Neuronal stem cell (in vitro differentiated cells): ENCODE measurements around the gene NUDT6.

Experiments
- DNase-seq: peaks from one replicate; pipeline ENCODE4 v3.0.0-alpha.2; 2013; ENCODE audit warnings: low spot score
- H2AFZ ChIP-seq: one replicate; pipeline ENCODE4 v1.6.1; 2013; ENCODE audit warnings: mild to moderate bottlenecking, low read length, inconsistent platforms
- H2AK5ac ChIP-seq: 2 replicates; pipeline ENCODE4 v1.6.1; 2013; ENCODE audit warnings: low read depth, mild to moderate bottlenecking, inconsistent platforms, low read length, moderate library complexity, mixed read lengths
- H2BK120ac ChIP-seq: 2 replicates; pipeline ENCODE4 v1.6.1; 2013; ENCODE audit warnings: low read depth, mild to moderate bottlenecking, inconsistent platforms, low read length, moderate library complexity, mixed read lengths
- H2BK12ac ChIP-seq: one replicate; pipeline ENCODE4 v1.6.1; 2013; ENCODE audit warnings: low read length, inconsistent platforms
- H2BK15ac ChIP-seq: 2 replicates; pipeline ENCODE4 v1.6.1; 2013; ENCODE audit warnings: mild to moderate bottlenecking, low read length, inconsistent platforms, mixed read lengths
- H2BK5ac ChIP-seq: one replicate; pipeline ENCODE4 v1.6.1; 2013; ENCODE audit warnings: inconsistent platforms, mild to moderate bottlenecking, low read length, moderate library complexity
- H3K14ac ChIP-seq: one replicate; pipeline ENCODE4 v1.6.1; 2013; ENCODE audit warnings: low read length, inconsistent platforms
- H3K18ac ChIP-seq: 2 replicates; pipeline ENCODE4 v1.6.1; 2013; ENCODE audit warnings: low read length, inconsistent platforms
- H3K23ac ChIP-seq: 2 replicates; pipeline ENCODE4 v1.6.1; 2013; ENCODE audit warnings: low read depth, mild to moderate bottlenecking, mixed read lengths, low read length, inconsistent platforms; ENCODE audit not compliant: poor library complexity
- H3K27ac ChIP-seq: replicated peaks from 3 replicates; pipeline ENCODE4 v1.5.1; 2013; ENCODE audit warnings: low read length, inconsistent platforms
- H3K27me3 ChIP-seq, 3 experiments: 2 replicates each; pipeline ENCODE4 v1.6.1; 2013; ENCODE audit warnings: low read length in 3 of 3, mild to moderate bottlenecking in 2 of 3, inconsistent platforms in 1 of 3, low read depth in 1 of 3, mixed read lengths in 1 of 3, moderate library complexity in 1 of 3; ENCODE audit not compliant: control insufficient read depth in 3 of 3, insufficient read depth in 3 of 3
- H3K36me3 ChIP-seq, 2 donors: replicated peaks in 1 of 2; 2 replicates each; pipeline ENCODE4 v1.6.1; 2013; ENCODE audit warnings: low read length in 2 of 2; ENCODE audit not compliant: control insufficient read depth in 2 of 2, insufficient read depth in 2 of 2
- H3K4ac ChIP-seq: 2 replicates; pipeline ENCODE4 v1.6.1; 2013; ENCODE audit warnings: inconsistent platforms, mild to moderate bottlenecking, low read length, moderate library complexity
- H3K4me1 ChIP-seq, 2 donors: 1 replicate in 1 of 2; 2 replicates in 1 of 2; pipeline ENCODE4 v1.6.1; 2013; ENCODE audit warnings: low read length in 2 of 2, low read depth in 1 of 2; ENCODE audit not compliant: control insufficient read depth in 2 of 2, insufficient read depth in 1 of 2
- H3K4me2 ChIP-seq: one replicate; pipeline ENCODE4 v1.6.1; 2013; ENCODE audit warnings: mild to moderate bottlenecking, low read length, inconsistent platforms; ENCODE audit not compliant: insufficient read depth, poor library complexity, severe bottlenecking
- H3K4me3 ChIP-seq, 2 donors: 2 replicates each; pipeline ENCODE4 v1.5.1; 2013; ENCODE audit warnings: low read length in 2 of 2, mild to moderate bottlenecking in 2 of 2, inconsistent platforms in 1 of 2, moderate library complexity in 1 of 2
- H3K79me1 ChIP-seq: one replicate; pipeline ENCODE4 v1.6.1; 2013; ENCODE audit warnings: low read depth, mild to moderate bottlenecking, inconsistent platforms, low read length, moderate library complexity
- H3K9ac ChIP-seq: one replicate; pipeline ENCODE4 v1.6.1; 2013; ENCODE audit warnings: mild to moderate bottlenecking, low read depth, low read length, inconsistent platforms; ENCODE audit not compliant: poor library complexity
- H3K9me3 ChIP-seq, 2 donors: replicated peaks in 1 of 2; 2 replicates each; pipeline versions ENCODE3 to v1.6.1; 2013; ENCODE audit warnings: low read length in 2 of 2, mild to moderate bottlenecking in 2 of 2, inconsistent platforms in 1 of 2, low read depth in 1 of 2, mixed read lengths in 1 of 2, moderate library complexity in 1 of 2; ENCODE audit not compliant: control insufficient read depth in 2 of 2, insufficient read depth in 1 of 2
- H4K8ac ChIP-seq: one replicate; pipeline ENCODE4 v1.6.1; 2013; ENCODE audit warnings: low read depth, mild to moderate bottlenecking, inconsistent platforms, low read length, moderate library complexity
- H4K91ac ChIP-seq: one replicate; pipeline ENCODE4 v1.6.1; 2013; ENCODE audit warnings: low read length, low read depth, mild to moderate bottlenecking, inconsistent platforms; ENCODE audit not compliant: poor library complexity
- WGBS, 2 donors: extraction: QIAGEN DNeasy Blood & Tissue Kit; methylation state at CpG; one replicate each; pipeline ENCODE4 v1.1.7; 2013; ENCODE audit warnings: missing lambda C conversion rate in 2 of 2, mixed read lengths in 1 of 2; ENCODE audit not compliant: insufficient read length in 2 of 2, insufficient replicate concordance in 1 of 2; ENCODE audit errors: extremely low coverage in 2 of 2; 5-methylcytosine and 5-hydroxymethylcytosine counted together

The NUDT6 gene

GRCh38 chr4:122911588-122911987, 10.8 kb downstream of the NUDT6 start:
- Histone ChIP-seq H3K27me3 (no peaks in the 10 kb centered on the region), H3K23ac (no peak overlapping the region), H2AK5ac (no peak overlapping the region), H3K27ac (no peak overlapping the region), H2BK120ac (no peak overlapping the region), H3K4me1 (no peaks in the 10 kb centered on the region), H2BK15ac (no peak overlapping the region), H4K8ac (no peak overlapping the region), H4K91ac (no peak overlapping the region), H2BK12ac (no peak overlapping the region), H3K14ac (no peak overlapping the region), H3K18ac (no peak overlapping the region), H3K4ac (no peak overlapping the region), H3K4me3 (no peak overlapping the region), H2AFZ (no peak overlapping the region), H3K79me1 (no peaks in the 10 kb centered on the region), H3K36me3 (peaks cover 4 to 88% of the 10 kb centered on the region in 2 donors), H2BK5ac (no peak overlapping the region), H3K9me3 (no peaks in the 10 kb centered on the region), H3K9ac (no peak overlapping the region), H3K4me2 (no peak overlapping the region)
- DNase-seq = no peak
- WGBS, 2 donors = no CpG with 5 or more reads among the region's 1 CpG

DNA sequence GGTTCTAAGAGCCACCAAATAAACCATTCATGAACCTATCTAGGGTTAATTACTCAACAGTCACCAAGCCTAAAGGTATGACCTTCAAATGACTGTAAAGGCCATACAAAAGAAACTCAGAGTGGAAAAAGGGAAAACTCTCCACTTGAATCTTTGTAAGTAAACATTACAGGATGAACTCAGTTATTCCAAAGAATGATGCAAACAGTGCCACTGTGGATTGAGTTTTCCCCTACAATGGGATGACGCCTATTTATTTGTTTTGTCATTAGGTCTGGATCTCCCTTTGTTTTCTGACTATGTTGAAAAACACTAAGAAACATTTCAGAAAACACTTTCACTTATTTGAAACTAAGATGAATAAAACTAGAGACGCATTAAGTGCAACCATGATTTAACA, 12.7 kb downstream of the NUDT6 start:
- H3K9me3 ChIP-seq = no peaks in the 10 kb centered on the region
- H3K27me3 ChIP-seq = no peaks in the 10 kb centered on the region
- no peak overlapping the region for H3K18ac ChIP-seq
- H3K4me2 ChIP-seq = no peak overlapping the region
- H3K4me1 ChIP-seq = no peaks in the 10 kb centered on the region
- no peak overlapping the region for H3K4me3 ChIP-seq
- H4K8ac ChIP-seq = no peak overlapping the region
- no peak overlapping the region for H2BK5ac ChIP-seq
- H3K27ac ChIP-seq = no peak overlapping the region
- no peak overlapping the region for H2AK5ac ChIP-seq
- peaks cover 2 to 77% of the 10 kb centered on the region in 2 donors for H3K36me3 ChIP-seq
- no peak overlapping the region for H2BK120ac ChIP-seq
- no peaks in the 10 kb centered on the region for H3K79me1 ChIP-seq
- no peak overlapping the region for H2BK12ac ChIP-seq
- no peak overlapping the region for H4K91ac ChIP-seq
- H3K14ac ChIP-seq = no peak overlapping the region
- no peak overlapping the region for H2AFZ ChIP-seq
- no peak overlapping the region for H3K23ac ChIP-seq
- no peak overlapping the region for H3K4ac ChIP-seq
- DNase-seq = no peak
- WGBS, 2 donors = no CpG with 5 or more reads among the region's 2 CpGs
- no peak overlapping the region for H2BK15ac ChIP-seq
- H3K9ac ChIP-seq = no peak overlapping the region

- WGBS, 2 donors = no CpG with 5 or more reads among the region's 1 CpG
- no peaks in the 10 kb centered on the region for H3K27me3 ChIP-seq
- H3K9me3 ChIP-seq = no peaks in the 10 kb centered on the region
- no peak overlapping the region for H2BK15ac ChIP-seq
- no peak overlapping the region for H2AFZ ChIP-seq
- peaks cover 2 to 66% of the 10 kb centered on the region in 2 donors for H3K36me3 ChIP-seq
- H2BK120ac ChIP-seq = no peak overlapping the region
- no peak overlapping the region for H2AK5ac ChIP-seq
- H4K8ac ChIP-seq = no peak overlapping the region
- H2BK12ac ChIP-seq = no peak overlapping the region
- no peak overlapping the region for H3K23ac ChIP-seq
- H3K4ac ChIP-seq = no peak overlapping the region
- no peak overlapping the region for H4K91ac ChIP-seq
- H3K9ac ChIP-seq = no peak overlapping the region
- no peaks in the 10 kb centered on the region for H3K4me1 ChIP-seq
- H3K4me2 ChIP-seq = no peak overlapping the region
- no peaks in the 10 kb centered on the region for H3K79me1 ChIP-seq
- no peak overlapping the region for H3K18ac ChIP-seq
- no peak overlapping the region for H3K14ac ChIP-seq
- no peak overlapping the region for H2BK5ac ChIP-seq
- no peak for DNase-seq
- no peak overlapping the region for H3K4me3 ChIP-seq
- H3K27ac ChIP-seq = no peak overlapping the region
These were observed 14.2 kb downstream of the NUDT6 start for GRCh38 chr4:122908223-122908622.

DNA sequence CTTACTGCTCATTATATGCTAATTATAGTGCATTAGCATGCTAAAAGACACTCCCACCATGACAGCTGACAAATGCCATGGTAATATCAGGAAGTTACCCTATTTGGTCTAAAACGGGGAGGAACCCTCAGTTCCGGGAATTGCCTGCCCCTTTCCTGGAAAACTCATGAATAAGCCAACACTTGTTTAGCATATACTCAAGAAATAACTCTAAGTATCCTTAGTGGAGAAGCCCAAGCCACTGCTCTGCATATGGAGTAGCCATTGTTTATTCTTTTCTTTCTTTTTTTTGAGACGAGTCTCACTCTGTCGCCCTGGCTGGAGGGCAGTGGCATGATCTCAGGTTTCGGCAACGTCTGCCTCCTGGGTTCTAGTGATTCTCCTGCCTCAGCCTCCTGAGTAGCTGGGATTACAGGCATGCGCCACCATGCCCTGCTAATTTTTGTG, 15.5 kb downstream of the NUDT6 start:
- Histone ChIP-seq H3K14ac (no peak overlapping the region), H3K18ac (no peak overlapping the region), H3K36me3 (peaks cover 2 to 57% of the 10 kb centered on the region in 2 donors), H3K23ac (no peak overlapping the region), H2AK5ac (no peak overlapping the region), H3K27me3 (no peaks in the 10 kb centered on the region), H4K91ac (no peak overlapping the region), H3K27ac (no peak overlapping the region), H4K8ac (no peak overlapping the region), H3K4me3 (no peak overlapping the region), H2BK120ac (no peak overlapping the region), H3K9ac (no peak overlapping the region), H2BK15ac (no peak overlapping the region), H3K4me1 (no peaks in the 10 kb centered on the region), H3K4me2 (no peak overlapping the region), H2AFZ (no peak overlapping the region), H3K9me3 (no peaks in the 10 kb centered on the region), H2BK12ac (no peak overlapping the region), H3K79me1 (no peaks in the 10 kb centered on the region), H2BK5ac (no peak overlapping the region), H3K4ac (no peak overlapping the region)
- DNase-seq = no peak
- WGBS, 2 donors = no CpG with 5 or more reads among the region's 7 CpGs
